IMR-90 (cell line): ENCODE measurements around the gene UNC79. TPM values are rescaled to one million over a fixed set of nuclear protein-coding genes. Genes with fewer than 3 reads are reported as not detected.

Experiments
- ATAC-seq: fragments of 200-7000 bp; cut with Tn5 transposase; 2 replicates; pipeline ENCODE4 v1.9.1; 2020; ENCODE audit warnings: low read depth, mild to moderate bottlenecking, moderate library complexity
- BruUV-seq: library from RNA; stranded (reverse); fragments of 400-500 nt; replicated peaks from 2 replicates; lab custom pipeline; 2021; lab: Mats Ljungman, UMichigan
- CTCF ChIA-PET: fragments of 300-600 bp; formaldehyde crosslinking; extraction: SDS; loops from one replicate; lab custom pipeline; 2021; ENCODE audit warnings: antibody characterized with exemption; lab: Yijun Ruan, JAX
- POLR2A ChIA-PET: fragments of 300-600 bp; sonication (Branson Sonifier 250); formaldehyde crosslinking; loops from one replicate; lab custom pipeline; 2022; ENCODE audit warnings: antibody characterized with exemption; ENCODE audit not compliant: unreplicated experiment; lab: Charles Lee
- DNase-seq: peaks from one replicate; pipeline ENCODE4 v3.0.0; 2013
- H2AFZ ChIP-seq: replicated peaks from 2 replicates; pipeline ENCODE3; 2013; ENCODE audit warnings: low read length, mild to moderate bottlenecking; ENCODE audit not compliant: poor library complexity
- H2AK5ac ChIP-seq: 2 replicates; pipeline ENCODE4 v1.6.1; 2013; ENCODE audit warnings: low read depth, low read length, inconsistent platforms
- H2AK9ac ChIP-seq: replicated peaks from 2 replicates; pipeline ENCODE3; 2013; ENCODE audit warnings: mild to moderate bottlenecking, low read depth, low read length, moderate library complexity; ENCODE audit not compliant: poor library complexity
- H2BK120ac ChIP-seq: 2 replicates; pipeline ENCODE4 v1.6.1; 2013; ENCODE audit warnings: low read depth, low read length, inconsistent platforms
- H2BK15ac ChIP-seq: 3 replicates; pipeline ENCODE4 v1.6.1; 2013; ENCODE audit warnings: low read depth, low read length, inconsistent platforms
- H2BK20ac ChIP-seq: 2 replicates; pipeline ENCODE4 v1.6.1; 2013; ENCODE audit warnings: low read depth, mild to moderate bottlenecking, inconsistent platforms, low read length, moderate library complexity
- H2BK5ac ChIP-seq: 2 replicates; pipeline ENCODE4 v1.6.1; 2013; ENCODE audit warnings: mild to moderate bottlenecking, low read depth, low read length, inconsistent platforms; ENCODE audit not compliant: poor library complexity, severe bottlenecking
- H3K14ac ChIP-seq: replicated peaks from 2 replicates; pipeline ENCODE4 v1.6.1; 2013; ENCODE audit warnings: low read depth, low read length, inconsistent platforms
- H3K18ac ChIP-seq: 2 replicates; pipeline ENCODE4 v1.6.1; 2013; ENCODE audit warnings: low read depth, low read length, control low read depth
- H3K23ac ChIP-seq: 2 replicates; pipeline ENCODE4 v1.6.1; 2013; ENCODE audit warnings: low read depth, low read length, inconsistent platforms
- H3K27ac ChIP-seq: 2 replicates; pipeline ENCODE4 v1.5.1; 2013; ENCODE audit warnings: mild to moderate bottlenecking, control low read depth, low read length; ENCODE audit not compliant: insufficient read depth
- H3K27me3 ChIP-seq: 2 replicates; pipeline ENCODE4 v1.6.1; 2013; ENCODE audit warnings: low read length; ENCODE audit not compliant: control insufficient read depth, insufficient read depth
- H3K36me3 ChIP-seq: 2 replicates; pipeline ENCODE4 v1.6.1; 2013; ENCODE audit warnings: low read length, mixed read lengths; ENCODE audit not compliant: control insufficient read depth, insufficient read depth
- H3K4ac ChIP-seq: 2 replicates; pipeline ENCODE4 v1.6.1; 2013; ENCODE audit warnings: low read depth, low read length, inconsistent platforms
- H3K4me1 ChIP-seq: 2 replicates; pipeline ENCODE4 v1.6.1; 2013; ENCODE audit warnings: low read length, mixed read lengths; ENCODE audit not compliant: control insufficient read depth, insufficient read depth
- H3K4me2 ChIP-seq: 2 replicates; pipeline ENCODE4 v1.6.1; 2013; ENCODE audit warnings: low read depth, mild to moderate bottlenecking, control low read depth, low read length, moderate library complexity
- H3K4me3 ChIP-seq: 2 replicates; pipeline ENCODE4 v1.5.1; 2013; ENCODE audit warnings: low read depth, mild to moderate bottlenecking, control low read depth, low read length, moderate library complexity; ENCODE audit not compliant: insufficient read depth
- H3K56ac ChIP-seq: 2 replicates; pipeline ENCODE4 v1.6.1; 2013; ENCODE audit warnings: low read length, inconsistent platforms; ENCODE audit not compliant: insufficient read depth; ENCODE audit errors: extremely low read depth
- H3K79me1 ChIP-seq, 2 experiments: 2 replicates each; pipeline ENCODE4 v1.6.1; 2013; ENCODE audit warnings: low read length in 2 of 2, inconsistent platforms in 1 of 2, low read depth in 1 of 2
- H3K9ac ChIP-seq: 2 replicates; pipeline ENCODE4 v1.6.1; 2013; ENCODE audit warnings: low read depth, low read length, control low read depth
- H3K9me1 ChIP-seq: 2 replicates; pipeline ENCODE4 v1.6.1; 2013; ENCODE audit warnings: low read length, inconsistent platforms; ENCODE audit not compliant: insufficient read depth
- H3K9me3 ChIP-seq: 2 replicates; pipeline ENCODE4 v1.6.1; 2013; ENCODE audit warnings: low read length; ENCODE audit not compliant: control insufficient read depth, insufficient read depth
- H4K20me1 ChIP-seq: 2 replicates; pipeline ENCODE4 v1.6.1; 2013; ENCODE audit warnings: low read length, inconsistent platforms; ENCODE audit not compliant: insufficient read depth
- H4K5ac ChIP-seq: 2 replicates; pipeline ENCODE4 v1.6.1; 2013; ENCODE audit warnings: mild to moderate bottlenecking, low read depth, low read length, control low read depth
- H4K8ac ChIP-seq, 2 experiments: 2 replicates each; pipeline ENCODE4 v1.6.1; 2013; ENCODE audit warnings: low read depth in 2 of 2, low read length in 2 of 2, control low read depth in 1 of 2, inconsistent platforms in 1 of 2
- H4K91ac ChIP-seq: 2 replicates; pipeline ENCODE4 v1.6.1; 2013; ENCODE audit warnings: low read depth, low read length, inconsistent platforms; ENCODE audit not compliant: insufficient read depth
- CEBPB ChIP-seq: IDR thresholded peaks from 2 replicates; pipeline ENCODE4 v1.6.1; 2012; ENCODE audit warnings: low read depth, low read length, improper control_type of control experiment
- CHD1 ChIP-seq: IDR thresholded peaks from 2 replicates; pipeline ENCODE4 v1.6.1; 2012; ENCODE audit warnings: low read depth, low read length, improper control_type of control experiment
- CTCF ChIP-seq: conservative IDR thresholded peaks from 2 replicates; pipeline ENCODE4 v1.5.1; 2012; ENCODE audit warnings: mild to moderate bottlenecking, low read depth, low read length, improper control_type of control experiment
- FOS ChIP-seq: fragments of 150-350 bp; IDR thresholded peaks from 2 replicates; pipeline ENCODE4 v1.6.1; 2016; ENCODE audit warnings: low read depth, low read length
- MAFK ChIP-seq: IDR thresholded peaks from 2 replicates; pipeline ENCODE4 v1.6.1; 2012; ENCODE audit warnings: low read depth, low read length, improper control_type of control experiment
- MAZ ChIP-seq: IDR thresholded peaks from 2 replicates; pipeline ENCODE4 v1.6.1; 2012; ENCODE audit warnings: low read depth, mild to moderate bottlenecking, low read length, improper control_type of control experiment, moderate library complexity, borderline replicate concordance
- MXI1 ChIP-seq: IDR thresholded peaks from 2 replicates; pipeline ENCODE4 v1.6.1; 2012; ENCODE audit warnings: low read depth, mild to moderate bottlenecking, low read length, moderate library complexity, borderline replicate concordance
- RAD21 ChIP-seq: IDR thresholded peaks from 2 replicates; pipeline ENCODE4 v1.6.1; 2012; ENCODE audit warnings: low read length, improper control_type of control experiment
- RCOR1 ChIP-seq: IDR thresholded peaks from 2 replicates; pipeline ENCODE4 v1.6.1; 2012; ENCODE audit warnings: mild to moderate bottlenecking, low read length, improper control_type of control experiment; ENCODE audit not compliant: insufficient replicate concordance
- RFX5 ChIP-seq: IDR thresholded peaks from 2 replicates; pipeline ENCODE4 v1.8.0; 2012; ENCODE audit warnings: low read depth, mild to moderate bottlenecking, low read length, moderate library complexity
- SMC3 ChIP-seq: fragments of 150-350 bp; IDR thresholded peaks from 2 replicates; pipeline ENCODE4 v1.6.1; 2016; ENCODE audit warnings: low read depth, mild to moderate bottlenecking, antibody characterized with exemption, low read length, moderate library complexity
- WGBS, 2 experiments: methylation state at CpG; one replicate each; pipeline versions ENCODE4 v1.1.5 to v1.1.7; 2013; ENCODE audit warnings: missing lambda C conversion rate in 2 of 2; ENCODE audit not compliant: insufficient read length in 1 of 2; ENCODE audit errors: extremely low coverage in 2 of 2; 5-methylcytosine and 5-hydroxymethylcytosine counted together
- dilution Hi-C: fragments of 300-500 bp; cut with HindIII; formaldehyde crosslinking; loops from one replicate; pipeline ENCODE4 v1.14.3; 2018; ENCODE audit warnings: low sequenced_read_pairs; ENCODE audit not compliant: unreplicated experiment
- in situ Hi-C: fragments of 300-500 bp; cut with MboI; formaldehyde crosslinking; loops from 3 replicates; pipeline ENCODE4 v1.14.3; 2019; ENCODE audit warnings: low sequenced_read_pairs, inconsistent platforms, mixed read lengths
- intact Hi-C: fragments of 100-400 bp; cut with micrococcal nuclease; formaldehyde crosslinking; loops from 2 replicates; pipeline ENCODE4 v1.10.0; 2022
- polyA plus RNA-seq, 3 experiments: library from polyadenylated mRNA; depleted of rRNA; stranded (reverse); fragments of >200 nt; gene quantifications; 2 replicates each; pipeline ENCODE4 v1.2.3, GENCODE V29; 2012; ENCODE audit warnings: low replicate concordance in 1 of 3
- total RNA-seq: library from RNA; depleted of rRNA; stranded (reverse); fragments of >200 nt; gene quantifications from 2 replicates; pipeline ENCODE4 v1.2.3, GENCODE V29; 2012
- TF ChIP-seq, protein P1 (sequence below): fragments of 150-350 bp; IDR thresholded peaks from 2 replicates; pipeline ENCODE4 v1.6.1; 2016; ENCODE audit warnings: low read depth, mild to moderate bottlenecking, low read length, moderate library complexity, borderline replicate concordance
- TF ChIP-seq, protein P2 (sequence below): fragments of 150-350 bp; IDR thresholded peaks from 2 replicates; pipeline ENCODE4 v1.6.1; 2017; ENCODE audit warnings: mild to moderate bottlenecking, antibody characterized with exemption, low read length, low read depth

Gene UNC79
- total and polyA plus RNA-seq, 2 of the 4 experiments (the other 2 are of a cell fraction), result under 0.01 TPM

DNA sequence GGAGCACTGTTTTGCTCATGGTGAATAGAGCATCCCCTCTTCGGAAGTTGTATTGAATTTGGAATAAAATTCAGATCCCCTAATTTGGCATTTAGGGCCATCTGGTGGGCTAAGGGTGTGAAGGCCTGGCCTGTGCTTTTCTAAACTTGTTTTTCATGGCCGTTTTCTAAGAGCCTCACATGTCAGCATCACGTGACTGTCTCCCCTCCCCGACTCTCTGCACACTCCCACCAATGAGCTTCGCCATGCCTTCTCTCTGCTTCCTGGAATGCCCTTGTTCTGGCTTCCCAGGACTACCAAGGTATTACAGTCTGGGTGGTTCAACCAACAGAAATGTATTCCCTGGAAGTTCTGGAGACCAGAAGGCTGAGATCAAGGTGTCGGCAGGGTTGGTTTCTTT, 272.2 kb downstream of the UNC79 start:
- no peaks in the 10 kb centered on the region for H3K79me1 ChIP-seq
- no peak overlapping the region for H3K4me2 ChIP-seq
- POLR2A ChIA-PET, result no interaction called here
- H3K14ac ChIP-seq, result no peak overlapping the region
- peaks cover 10% of the 10 kb centered on the region; the same call in 1 of the 2 replicates for H3K9me3 ChIP-seq
- ATAC-seq (no peak), DNase-seq (no peak)
- no peak overlapping the region for H4K91ac ChIP-seq
- H2BK120ac ChIP-seq, result no peak overlapping the region
- H3K9me1 ChIP-seq, result no peaks in the 10 kb centered on the region
- TF ChIP-seq FOS (no peak), RCOR1 (no peak), CTCF (no peak), CEBPB (no peak), MXI1 (no peak), SMC3 (no peak), RFX5 (no peak), RAD21 (no peak), MAZ (no peak), MAFK (no peak), CHD1 (no peak)
- TF ChIP-seq, protein P1, sequence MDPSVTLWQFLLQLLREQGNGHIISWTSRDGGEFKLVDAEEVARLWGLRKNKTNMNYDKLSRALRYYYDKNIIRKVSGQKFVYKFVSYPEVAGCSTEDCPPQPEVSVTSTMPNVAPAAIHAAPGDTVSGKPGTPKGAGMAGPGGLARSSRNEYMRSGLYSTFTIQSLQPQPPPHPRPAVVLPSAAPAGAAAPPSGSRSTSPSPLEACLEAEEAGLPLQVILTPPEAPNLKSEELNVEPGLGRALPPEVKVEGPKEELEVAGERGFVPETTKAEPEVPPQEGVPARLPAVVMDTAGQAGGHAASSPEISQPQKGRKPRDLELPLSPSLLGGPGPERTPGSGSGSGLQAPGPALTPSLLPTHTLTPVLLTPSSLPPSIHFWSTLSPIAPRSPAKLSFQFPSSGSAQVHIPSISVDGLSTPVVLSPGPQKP, result no peak
- TF ChIP-seq, protein P2, sequence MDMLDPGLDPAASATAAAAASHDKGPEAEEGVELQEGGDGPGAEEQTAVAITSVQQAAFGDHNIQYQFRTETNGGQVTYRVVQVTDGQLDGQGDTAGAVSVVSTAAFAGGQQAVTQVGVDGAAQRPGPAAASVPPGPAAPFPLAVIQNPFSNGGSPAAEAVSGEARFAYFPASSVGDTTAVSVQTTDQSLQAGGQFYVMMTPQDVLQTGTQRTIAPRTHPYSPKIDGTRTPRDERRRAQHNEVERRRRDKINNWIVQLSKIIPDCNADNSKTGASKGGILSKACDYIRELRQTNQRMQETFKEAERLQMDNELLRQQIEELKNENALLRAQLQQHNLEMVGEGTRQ, result no peak
- H3K4me1 ChIP-seq, result no peaks in the 10 kb centered on the region
- no peak overlapping the region for H4K5ac ChIP-seq
- H3K18ac ChIP-seq, result no peak overlapping the region
- dilution Hi-C loops, result no loop called here
- H3K36me3 ChIP-seq, result no peaks in the 10 kb centered on the region
- intact Hi-C loops, result no loop called here
- H2BK20ac ChIP-seq, result no peak overlapping the region
- H4K20me1 ChIP-seq, result no peaks in the 10 kb centered on the region
- H3K9ac ChIP-seq, result no peak overlapping the region
- in situ Hi-C loops, result no loop called here
- H2AFZ ChIP-seq, result no peak overlapping the region
- H3K4me3 ChIP-seq, result no peak overlapping the region
- no peaks in the 10 kb centered on the region for H3K27me3 ChIP-seq
- CTCF ChIA-PET, result no interaction called here
- no peak overlapping the region for H3K27ac ChIP-seq
- no peak overlapping the region for H4K8ac ChIP-seq
- BruUV-seq, result no TSS peak
- H2BK15ac ChIP-seq, result no peak overlapping the region
- no peak overlapping the region for H3K56ac ChIP-seq
- no peak overlapping the region for H3K23ac ChIP-seq
- no peak overlapping the region for H2AK5ac ChIP-seq
- no peak overlapping the region for H2AK9ac ChIP-seq
- H3K4ac ChIP-seq, result no peak overlapping the region
- no CpG with 5 or more reads among the region's 6 CpGs for WGBS, 2 experiments
- no peak overlapping the region for H2BK5ac ChIP-seq
